Measurements from ENCODE around the gene PRDM16.

Gene PRDM16

GRCh38 chr1:3075666-3076362 is 6.8 kb downstream of the PRDM16 start:
- H3K27ac ChIP-seq = no peak overlapping the region
- TF ChIP-seq CTCF (conservative IDR thresholded peaks at IDR 0.05) (no peak), ZFX (IDR thresholded peaks at IDR 0.05) (no peak)

- no peak overlapping the region for H3K27ac ChIP-seq
- TF ChIP-seq CTCF (conservative IDR thresholded peaks at IDR 0.05) (no peak), ZFX (IDR thresholded peaks at IDR 0.05) (no peak)
These were observed 7.3 kb downstream of the PRDM16 start for GRCh38 chr1:3076363-3076740.

- TF ChIP-seq CTCF (conservative IDR thresholded peaks at IDR 0.05) = no peak
- no peak for TF ChIP-seq ZFX (IDR thresholded peaks at IDR 0.05)
- H3K27ac ChIP-seq = no peak overlapping the region
These were observed 8.1 kb downstream of the PRDM16 start for GRCh38 chr1:3077081-3077480.

GRCh38 chr1:3077561-3077960 is 8.6 kb downstream of the PRDM16 start:
- TF ChIP-seq ZFX (IDR thresholded peaks at IDR 0.05) = no peak
- TF ChIP-seq CTCF (conservative IDR thresholded peaks at IDR 0.05) = no peak
- no peak overlapping the region for H3K27ac ChIP-seq

- no peak for TF ChIP-seq CTCF (conservative IDR thresholded peaks at IDR 0.05)
- no peak for TF ChIP-seq ZFX (IDR thresholded peaks at IDR 0.05)
- no peak overlapping the region for H3K27ac ChIP-seq
These were observed 9.4 kb downstream of the PRDM16 start for GRCh38 chr1:3078430-3078861.

GRCh38 chr1:3078871-3079270 is 9.9 kb downstream of the PRDM16 start:
- no peak overlapping the region for H3K27ac ChIP-seq
- no peak for TF ChIP-seq ZFX (IDR thresholded peaks at IDR 0.05)
- TF ChIP-seq CTCF (conservative IDR thresholded peaks at IDR 0.05) = no peak

- TF ChIP-seq ZFX (IDR thresholded peaks at IDR 0.05) (no peak), CTCF (conservative IDR thresholded peaks at IDR 0.05) (no peak)
- H3K27ac ChIP-seq = no peak overlapping the region
These were observed 10.5 kb downstream of the PRDM16 start for GRCh38 chr1:3079381-3080052.

Data from C4-2B (cell line).